CD4-positive, alpha-beta T cell treated with Interleukin-15 for 1 hour (primary cell): ENCODE results near the gene ZNF264.
"Not testable (repeated sequence)": the region's sequence is repeated elsewhere in the genome, so short reads cannot be mapped to it uniquely, and the experiment has no call there.

ENCODE experiments used
- DNase-seq: peaks from one replicate; pipeline ENCODE4 v3.0.0-alpha.2; 2020

Gene ZNF264

GRCh38 chr19:57245959-57246358 lies 54.7 kb downstream of the ZNF264 start:
- DNase-seq = no peak

- DNase-seq = no peak
Measured at GRCh38 chr19:57248646-57249045, 57.3 kb downstream of the ZNF264 start.

- no peak for DNase-seq
Measured at GRCh38 chr19:57249329-57249728, 58.0 kb downstream of the ZNF264 start.

- DNase-seq = not testable (repeated sequence)
Measured at GRCh38 chr19:57253767-57254166, 62.5 kb downstream of the ZNF264 start.

GRCh38 chr19:57262044-57262443 lies 70.7 kb downstream of the ZNF264 start:
- no peak for DNase-seq

GRCh38 chr19:57263244-57263741 lies 72.0 kb downstream of the ZNF264 start:
- no peak for DNase-seq

- DNase-seq = no peak
Measured at GRCh38 chr19:57267291-57267690, 76.0 kb downstream of the ZNF264 start.

GRCh38 chr19:57269515-57270250 lies 78.4 kb downstream of the ZNF264 start:
- DNase-seq = no peak

GRCh38 chr19:57271280-57271679 lies 80.0 kb downstream of the ZNF264 start:
- DNase-seq = no peak
